GM19238 (cell line): ENCODE data around the gene LTN1.

Source experiments
- DNase-seq: peaks from one replicate; pipeline ENCODE4 v3.0.0; 2011; ENCODE audit warnings: low spot score; ENCODE audit not compliant: insufficient read length

LTN1 gene

DNA sequence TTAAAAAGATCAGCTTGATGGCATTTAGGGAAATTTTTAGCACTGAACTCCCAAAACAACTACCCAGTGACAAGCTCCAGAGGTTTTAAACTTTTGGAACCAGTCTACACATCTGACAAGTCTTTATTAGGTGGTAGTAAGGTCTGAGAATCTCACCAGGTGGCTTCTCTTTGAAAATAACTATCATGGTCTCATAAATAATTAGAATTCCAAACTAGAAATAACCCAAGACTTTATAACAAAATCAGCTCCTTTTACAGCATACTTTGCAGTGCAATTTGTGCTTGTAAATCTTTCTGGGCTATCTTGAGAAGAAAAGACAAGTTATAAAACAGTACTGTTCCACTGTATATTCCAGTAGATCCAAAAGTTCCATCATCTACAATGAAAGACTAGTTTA is 108.7 kb downstream of the LTN1 start:
- no peak for DNase-seq

GRCh38 chr21:28882345-28882744 is 110.3 kb downstream of the LTN1 start:
- no peak for DNase-seq
